Caco-2 (cell line): Measurements from ENCODE around the gene TFAM. TPM values are rescaled to one million over a fixed set of nuclear protein-coding genes. Genes with fewer than 3 reads are reported as not detected.

Experiments used
- BruUV-seq: library from RNA; stranded (reverse); fragments of 400-500 nt; replicated peaks from 2 replicates; lab custom pipeline; 2021; lab: Mats Ljungman, UMichigan
- CTCF ChIA-PET: fragments of 300-600 bp; sonication (Branson Sonifier 250); formaldehyde crosslinking; loops from one replicate; lab custom pipeline; 2022; ENCODE audit warnings: antibody characterized with exemption; lab: Charles Lee
- POLR2A ChIA-PET: fragments of 300-600 bp; sonication (Branson Sonifier 250); formaldehyde crosslinking; loops from one replicate; lab custom pipeline; 2022; ENCODE audit warnings: antibody characterized with exemption; lab: Charles Lee
- DNase-seq, 2 experiments: peaks; one replicate each; pipeline versions ENCODE4 v3.0.0 to v3.0.0-alpha.2; 2020 to 2022
- H3K27me3 ChIP-seq: replicated peaks from 2 replicates; pipeline ENCODE4 v1.6.0; 2011; ENCODE audit warnings: low read length; ENCODE audit not compliant: control insufficient read depth, insufficient read depth
- H3K36me3 ChIP-seq: 2 replicates; pipeline ENCODE4 v1.5.1; 2011; ENCODE audit warnings: low read length; ENCODE audit not compliant: control insufficient read depth, insufficient read depth
- H3K4me1 ChIP-seq: fragments of 250-450 bp; sonication (Bioruptor Pico); 2 replicates; pipeline ENCODE4 v1.5.1; 2020; ENCODE audit warnings: mild to moderate bottlenecking
- H3K4me3 ChIP-seq: 2 replicates; pipeline ENCODE4 v1.5.1; 2011; ENCODE audit warnings: low read depth, mild to moderate bottlenecking, control low read depth, low read length
- H3K9me3 ChIP-seq: fragments of 250-450 bp; sonication (Bioruptor Pico); 2 replicates; pipeline ENCODE4 v1.5.1; 2020; ENCODE audit warnings: mild to moderate bottlenecking, moderate library complexity
- H3K27ac Mint-ChIP-seq: one replicate; pipeline ENCODE4 v1.8.0; 2022; ENCODE audit warnings: mixed read lengths; ENCODE audit not compliant: unreplicated experiment
- H3K27me3 Mint-ChIP-seq: one replicate; pipeline ENCODE4 v1.8.0; 2022; ENCODE audit warnings: mixed read lengths; ENCODE audit not compliant: insufficient read depth, unreplicated experiment
- H3K36me3 Mint-ChIP-seq: one replicate; pipeline ENCODE4 v1.8.0; 2022; ENCODE audit warnings: mild to moderate bottlenecking, mixed read lengths; ENCODE audit not compliant: insufficient read depth, unreplicated experiment
- H3K4me1 Mint-ChIP-seq: one replicate; pipeline ENCODE4 v1.8.0; 2022; ENCODE audit warnings: low read depth, mixed read lengths; ENCODE audit not compliant: unreplicated experiment
- H3K4me3 Mint-ChIP-seq: one replicate; pipeline ENCODE4 v1.8.0; 2022; ENCODE audit warnings: mild to moderate bottlenecking, moderate library complexity, mixed read lengths; ENCODE audit not compliant: unreplicated experiment
- H3K9me3 Mint-ChIP-seq: one replicate; pipeline ENCODE4 v1.8.0; 2022; ENCODE audit warnings: mixed read lengths; ENCODE audit not compliant: unreplicated experiment
- CTCF ChIP-seq, 2 experiments: fragments of 200-600 bp in 1 of 2; IDR thresholded peaks; 1 replicate in 1 of 2; 2 replicates in 1 of 2; pipeline versions ENCODE4 v1.5.1 to v1.8.0; 2011 to 2022; ENCODE audit warnings: antibody characterized with exemption in 1 of 2, control low read depth in 1 of 2, inconsistent platforms in 1 of 2, low read depth in 1 of 2, low read length in 1 of 2, mild to moderate bottlenecking in 1 of 2, moderate library complexity in 1 of 2; ENCODE audit not compliant: insufficient read depth in 1 of 2, severe bottlenecking in 1 of 2, unreplicated experiment in 1 of 2
- intact Hi-C: fragments of 100-400 bp; cut with micrococcal nuclease; formaldehyde crosslinking; loops from one replicate; pipeline ENCODE4 v1.10.0; 2022; ENCODE audit not compliant: unreplicated experiment
- total RNA-seq: library from RNA; stranded (reverse); gene quantifications from 2 replicates; pipeline ENCODE4 v1.2.3, GENCODE V29; 2022

Gene TFAM
- total RNA-seq, 1 experiment from 2014 or later, result 228 TPM

DNA sequence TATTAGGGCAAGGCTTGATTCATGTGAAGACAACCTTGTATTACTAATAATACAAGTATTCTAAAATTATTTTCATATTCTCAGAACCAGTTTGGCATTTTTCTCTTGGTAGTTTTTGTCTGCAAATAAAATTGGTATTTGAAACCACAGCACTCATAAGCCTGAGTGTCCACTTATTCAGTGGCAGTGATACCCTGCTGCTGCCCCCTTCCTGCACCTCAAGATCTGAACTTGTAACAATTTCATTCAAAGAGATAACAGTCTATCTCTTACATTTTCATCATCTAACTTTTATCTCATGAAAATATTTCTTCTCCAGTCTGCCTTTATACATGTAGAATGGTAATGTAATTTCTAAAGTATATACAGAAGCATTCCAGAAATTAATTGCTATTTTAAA is 9.3 kb downstream of the TFAM start:
- no peak overlapping the region for H3K27ac Mint-ChIP-seq

GRCh38 chr10:58396057-58396456 is 10.8 kb downstream of the TFAM start:
- Histone ChIP-seq H3K4me3 (no peak overlapping the region), H3K9me3 (no peaks in the 10 kb centered on the region), H3K36me3 (peaks cover 6% of the 10 kb centered on the region), H3K4me1 (no peaks in the 10 kb centered on the region), H3K27me3 (no peaks in the 10 kb centered on the region)
- TF ChIP-seq CTCF (IDR thresholded peaks at IDR 0.05; ENCODE audit: insufficient read depth in 1 of 2, low read depth in 1 of 2, low read length in 1 of 2, severe bottlenecking in 1 of 2, unreplicated experiment in 1 of 2), result no peak
- ChIA-PET POLR2A (no interaction called here), CTCF (no interaction called here)
- H3K36me3 Mint-ChIP-seq, result peaks cover 76% of the 10 kb centered on the region
- H3K27ac Mint-ChIP-seq, result no peak overlapping the region
- intact Hi-C loops, result no loop called here
- no peak for DNase-seq
- BruUV-seq, result no TSS peak
- no peak overlapping the region for H3K4me3 Mint-ChIP-seq
- H3K4me1 Mint-ChIP-seq, result no peaks in the 10 kb centered on the region
- H3K27me3 Mint-ChIP-seq, result no peaks in the 10 kb centered on the region
- H3K9me3 Mint-ChIP-seq, result no peaks in the 10 kb centered on the region

More for the DNA sequence above, 9.3 kb downstream of the TFAM start:
- Mint-ChIP-seq H3K36me3 (peaks cover 87% of the 10 kb centered on the region), H3K4me1 (peaks cover 7% of the 10 kb centered on the region), H3K27me3 (no peaks in the 10 kb centered on the region), H3K9me3 (no peaks in the 10 kb centered on the region), H3K4me3 (no peak overlapping the region)
- Histone ChIP-seq H3K4me1 (no peaks in the 10 kb centered on the region), H3K27me3 (no peaks in the 10 kb centered on the region), H3K9me3 (no peaks in the 10 kb centered on the region), H3K4me3 (no peak overlapping the region), H3K36me3 (peaks cover 8% of the 10 kb centered on the region)
- BruUV-seq, result no TSS peak
- ChIA-PET CTCF (no interaction called here), POLR2A (no interaction called here)
- DNase-seq, result no peak
- no peak for TF ChIP-seq CTCF (IDR thresholded peaks at IDR 0.05; ENCODE audit: insufficient read depth in 1 of 2, low read depth in 1 of 2, low read length in 1 of 2, severe bottlenecking in 1 of 2, unreplicated experiment in 1 of 2)
- intact Hi-C loops, result no loop called here

- ChIA-PET POLR2A (interaction anchor here (0.6 kb wide), 1 partner anchor 965 kb away, joined by 3 read pairs; no protein-coding TSS in a partner anchor), CTCF (interaction anchor here (0.6 kb wide), 1 partner anchor 135 kb away, joined by 3 read pairs; no protein-coding TSS in a partner anchor)
- intact Hi-C loops, result no loop called here
- Mint-ChIP-seq H3K36me3 (peaks cover 59% of the 10 kb centered on the region), H3K27ac (no peak overlapping the region), H3K27me3 (no peaks in the 10 kb centered on the region), H3K4me1 (no peaks in the 10 kb centered on the region), H3K4me3 (no peak overlapping the region), H3K9me3 (no peaks in the 10 kb centered on the region)
- H3K4me1 ChIP-seq, result no peaks in the 10 kb centered on the region
- no peaks in the 10 kb centered on the region for H3K9me3 ChIP-seq
- BruUV-seq, result no TSS peak
- H3K36me3 ChIP-seq, result peaks cover 6% of the 10 kb centered on the region
- no peak for TF ChIP-seq CTCF (IDR thresholded peaks at IDR 0.05; ENCODE audit: insufficient read depth in 1 of 2, low read depth in 1 of 2, low read length in 1 of 2, severe bottlenecking in 1 of 2, unreplicated experiment in 1 of 2)
- no peak overlapping the region for H3K4me3 ChIP-seq
- no peak for DNase-seq
- no peaks in the 10 kb centered on the region for H3K27me3 ChIP-seq
Measured at GRCh38 chr10:58397830-58398229, 12.6 kb downstream of the TFAM start.
